HS-27A (cell line): ENCODE results near the gene NUDT19.
"Not testable (repeated sequence)": the region's sequence is repeated elsewhere in the genome, so short reads cannot be mapped to it uniquely, and the experiment has no call there.

Experiments used
- DNase-seq: peaks from one replicate; pipeline ENCODE4 v3.0.0-alpha.2; 2012; ENCODE audit warnings: low read depth, missing footprints

NUDT19 gene

DNA sequence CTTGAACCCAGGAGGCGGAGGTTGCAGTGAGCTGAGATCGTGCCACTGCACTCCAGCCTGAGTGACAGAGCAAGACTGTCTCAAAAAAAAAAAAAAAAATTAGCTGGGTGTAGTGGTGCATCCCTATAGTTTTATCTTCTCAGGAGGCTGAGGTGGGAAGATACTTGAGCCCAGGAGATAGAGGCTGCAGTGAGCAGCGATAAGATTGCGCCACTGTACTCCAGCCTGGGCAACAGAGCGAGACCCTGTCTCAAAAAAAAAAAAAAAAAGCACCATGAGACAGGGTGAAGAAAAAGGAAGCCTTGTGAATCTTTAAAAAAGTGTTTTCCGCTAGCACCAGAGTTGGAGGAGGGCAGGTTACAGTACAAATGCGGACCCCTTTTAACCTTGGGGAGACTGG lies 24.6 kb downstream of the NUDT19 start:
- DNase-seq = not testable (repeated sequence)

- no peak for DNase-seq
Observed at GRCh38 chr19:32717496-32717895, 25.9 kb downstream of the NUDT19 start.

GRCh38 chr19:32718286-32718685 lies 26.7 kb downstream of the NUDT19 start:
- DNase-seq = no peak

GRCh38 chr19:32719611-32720059 lies 28.0 kb downstream of the NUDT19 start, which contains the start of gene TDRD12:
Gene TDRD12, plus strand, starts transcription at chr19:32719767. Its CDS starts 306 bp downstream, at chr19:32720073.
- no peak for DNase-seq

DNA sequence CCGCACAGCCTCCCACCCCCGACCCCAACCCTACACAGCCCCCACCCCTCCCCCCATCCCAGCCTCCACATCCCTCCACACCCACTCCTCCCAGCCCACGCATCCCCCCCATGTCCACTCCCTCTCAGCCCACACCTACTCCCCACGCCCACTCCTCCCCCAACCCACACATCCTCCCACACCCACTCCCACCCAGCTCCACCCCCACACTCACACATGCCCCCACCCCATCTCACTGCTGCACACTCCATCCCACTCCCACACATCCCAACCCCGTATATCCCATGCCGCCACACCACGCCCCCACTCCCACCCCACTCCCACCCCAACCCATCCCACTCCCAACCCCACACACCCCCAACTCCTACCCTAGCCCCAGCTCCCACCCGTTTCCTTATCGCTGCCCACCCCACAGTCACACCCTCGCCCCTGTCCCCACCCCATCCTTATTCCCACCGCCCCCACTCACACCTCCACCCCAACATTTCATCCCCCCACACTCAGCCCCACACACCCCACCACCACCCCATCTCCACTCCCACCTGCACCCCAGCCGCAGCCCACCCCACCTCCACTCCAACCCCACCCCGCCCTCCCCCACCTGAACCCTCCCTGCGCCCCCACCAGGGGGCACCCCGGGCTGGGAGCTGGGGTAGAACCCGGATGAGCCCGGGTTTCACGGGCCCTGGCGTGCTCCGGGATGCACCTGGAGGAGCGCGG lies 28.8 kb downstream of the NUDT19 start:
- no peak for DNase-seq

- DNase-seq = no peak
Observed at GRCh38 chr19:32720936-32721250, 29.3 kb downstream of the NUDT19 start.

DNA sequence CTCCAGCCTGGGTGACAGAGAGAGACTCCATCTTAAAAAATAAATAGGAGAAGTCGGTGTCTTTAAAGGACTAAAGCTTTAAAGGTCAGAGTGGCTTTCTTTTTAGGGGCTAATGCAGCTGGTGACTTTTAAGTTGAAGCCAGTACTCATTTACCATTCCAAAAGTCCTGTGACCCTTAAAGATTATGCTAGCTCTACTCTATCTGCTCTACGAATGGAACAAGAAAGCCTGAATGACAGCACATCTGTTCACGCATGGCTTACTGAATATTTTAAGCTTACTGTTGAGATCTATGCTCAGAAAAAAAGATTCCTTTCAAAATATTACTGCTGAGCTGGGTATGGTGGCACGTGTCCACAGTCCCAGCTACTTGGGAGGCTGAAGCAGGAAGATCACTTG lies 44.3 kb downstream of the NUDT19 start:
- DNase-seq = no peak

- no peak for DNase-seq
Observed at GRCh38 chr19:32743021-32743420, 51.4 kb downstream of the NUDT19 start.

- no peak for DNase-seq
Observed at GRCh38 chr19:32743447-32743846, 51.8 kb downstream of the NUDT19 start.

DNA sequence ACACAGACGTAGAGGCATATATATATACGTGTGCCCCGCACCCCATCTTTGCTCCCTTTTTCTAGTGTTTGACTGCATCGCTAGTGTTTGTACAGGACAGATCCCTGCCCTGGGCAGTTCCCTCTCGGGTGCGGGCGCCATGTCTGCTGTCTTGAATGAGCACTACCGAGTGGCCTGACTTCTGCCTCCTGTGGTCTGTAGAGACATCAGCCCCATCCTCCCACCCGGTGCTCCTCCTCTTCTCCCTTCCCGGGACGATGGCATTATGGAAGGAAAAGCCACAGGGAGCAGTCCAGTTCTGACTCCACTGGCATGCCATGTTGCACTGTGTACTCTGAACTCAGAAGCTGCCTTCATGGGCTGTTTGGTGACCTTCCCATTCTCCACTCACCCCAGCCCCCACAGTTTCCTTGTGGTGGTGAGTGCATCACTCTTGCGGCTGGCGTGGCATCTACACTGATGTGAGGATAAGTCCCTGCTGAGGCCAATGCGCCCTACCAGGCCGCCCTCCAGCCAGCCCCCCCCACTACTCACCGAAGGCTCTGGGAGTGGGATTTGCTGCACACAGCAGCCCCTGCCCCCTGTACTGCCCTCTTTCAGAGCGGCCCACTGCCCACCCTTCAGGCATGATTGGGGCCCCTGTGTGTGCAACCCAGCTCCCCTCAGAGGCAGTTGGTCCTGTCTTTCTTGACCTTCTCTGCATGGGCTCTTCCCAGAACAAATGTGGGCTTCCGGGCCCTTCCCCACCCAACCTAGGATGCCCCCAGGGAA lies 53.1 kb downstream of the NUDT19 start:
- DNase-seq = no peak

- not testable (repeated sequence) for DNase-seq
Observed at GRCh38 chr19:32745594-32746251, 54.1 kb downstream of the NUDT19 start.

- DNase-seq = not testable (repeated sequence)
Observed at GRCh38 chr19:32746631-32747196, 55.1 kb downstream of the NUDT19 start.

DNA sequence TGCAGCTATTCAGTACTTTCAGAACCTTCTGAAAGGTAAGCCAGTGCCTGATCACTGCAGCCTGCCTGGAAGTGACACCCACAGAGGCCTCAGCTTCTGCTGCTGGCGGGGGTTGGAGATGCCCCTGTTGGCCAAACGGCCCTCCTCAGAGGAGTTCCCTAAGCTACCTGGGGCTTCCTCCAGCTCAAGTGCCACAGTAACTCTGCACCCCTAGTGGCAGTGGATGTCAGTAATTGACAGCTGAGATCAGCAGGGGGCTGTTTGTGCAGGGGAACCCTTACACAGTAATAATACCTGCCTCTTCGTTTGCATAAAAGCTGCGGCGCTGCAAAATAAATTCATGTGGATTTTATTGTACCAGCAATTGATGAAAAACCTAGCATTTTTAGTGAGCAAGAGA lies 56.9 kb downstream of the NUDT19 start:
- no peak for DNase-seq

GRCh38 chr19:32748948-32749347 lies 57.3 kb downstream of the NUDT19 start:
- DNase-seq = no peak

DNA sequence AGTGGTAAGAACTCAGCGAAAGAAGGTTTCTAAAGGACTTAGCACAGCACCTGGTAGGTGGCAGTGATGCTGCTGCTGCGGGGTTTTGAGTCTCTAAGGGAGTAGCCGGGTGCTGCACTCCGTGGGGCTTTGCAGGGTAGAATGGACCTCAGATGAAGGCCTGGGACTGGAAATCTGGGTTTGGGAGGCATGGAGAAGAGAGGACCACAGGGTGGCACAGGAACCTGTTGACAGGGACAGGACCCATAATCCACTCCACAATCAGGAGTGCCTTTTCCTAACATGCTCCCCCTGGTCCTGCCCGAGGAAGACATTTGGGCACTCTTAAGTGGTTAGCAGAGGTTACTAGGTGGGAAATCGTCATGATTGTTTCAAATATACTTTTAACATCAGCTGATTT lies 57.7 kb downstream of the NUDT19 start:
- DNase-seq = no peak

GRCh38 chr19:32750441-32751055 lies 58.9 kb downstream of the NUDT19 start:
- no peak for DNase-seq

GRCh38 chr19:32751066-32751465 lies 59.4 kb downstream of the NUDT19 start:
- DNase-seq = no peak

DNA sequence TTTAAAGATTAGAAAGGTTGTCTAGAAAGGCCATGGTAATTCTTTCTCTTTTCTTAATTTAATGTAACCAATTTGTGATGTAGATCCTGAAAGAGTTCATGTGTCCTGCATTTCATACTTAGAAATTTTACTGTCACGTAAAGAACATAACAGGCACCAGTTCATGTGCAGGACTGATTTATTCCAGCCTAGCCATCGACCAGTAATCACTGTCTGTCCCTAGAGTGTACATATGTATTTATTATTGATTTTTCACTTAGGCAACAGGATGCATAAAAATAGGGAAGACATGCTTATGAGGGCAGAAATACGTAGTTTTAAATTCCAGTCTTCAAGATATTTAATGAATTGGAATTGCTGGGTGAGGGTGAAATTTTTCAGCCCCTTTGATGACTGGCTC lies 65.6 kb downstream of the NUDT19 start:
- DNase-seq = no peak
